IPS-20b (cell line): ENCODE results near the gene STH.

Experiments used
- H3K27ac ChIP-seq: one replicate; pipeline ENCODE4 v1.5.1; 2013; ENCODE audit warnings: low read length
- H3K27me3 ChIP-seq: 2 replicates; pipeline ENCODE4 v1.6.1; 2013; ENCODE audit warnings: mild to moderate bottlenecking, low read length, inconsistent platforms; ENCODE audit not compliant: insufficient read depth
- H3K36me3 ChIP-seq: 2 replicates; pipeline ENCODE4 v1.6.1; 2013; ENCODE audit warnings: low read depth, mild to moderate bottlenecking, inconsistent platforms, low read length, moderate library complexity; ENCODE audit not compliant: insufficient read depth
- H3K4me1 ChIP-seq: 2 replicates; pipeline ENCODE4 v1.6.1; 2013; ENCODE audit warnings: mild to moderate bottlenecking, control low read depth, inconsistent platforms, low read length, moderate library complexity; ENCODE audit not compliant: insufficient read depth
- H3K4me3 ChIP-seq: 2 replicates; pipeline ENCODE4 v1.5.1; 2013; ENCODE audit warnings: mild to moderate bottlenecking, low read length, inconsistent platforms
- H3K9ac ChIP-seq: 2 replicates; pipeline ENCODE4 v1.6.1; 2013; ENCODE audit warnings: low read depth, mild to moderate bottlenecking, inconsistent platforms, low read length, moderate library complexity
- H3K9me3 ChIP-seq: 2 replicates; pipeline ENCODE4 v1.6.1; 2013; ENCODE audit warnings: mild to moderate bottlenecking, low read depth, low read length, inconsistent platforms; ENCODE audit not compliant: insufficient read depth

STH gene

DNA sequence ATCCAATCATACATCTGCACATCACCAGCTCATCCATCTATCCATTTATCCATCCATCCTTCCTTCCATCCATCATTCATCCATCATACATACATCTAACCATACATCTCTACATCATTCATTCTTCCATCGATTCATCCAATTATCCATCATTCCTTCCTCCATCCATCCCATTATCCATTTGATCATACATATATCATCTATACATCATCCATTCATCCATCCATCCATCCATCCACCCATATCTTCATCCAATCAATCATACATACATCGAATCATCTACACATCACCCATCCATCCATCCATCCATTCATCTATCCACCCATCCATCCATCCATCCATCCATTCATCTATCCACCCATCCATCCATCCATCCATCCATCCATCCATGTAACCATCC is 29.3 kb upstream of the STH start:
- Histone ChIP-seq H3K27me3 (peaks cover 4% of the 10 kb centered on the region; the same call in 1 of the 2 replicates), H3K9me3 (no peaks in the 10 kb centered on the region), H3K27ac (no peak overlapping the region), H3K9ac (no peak overlapping the region), H3K4me1 (no peaks in the 10 kb centered on the region), H3K36me3 (no peaks in the 10 kb centered on the region), H3K4me3 (no peak overlapping the region)

DNA sequence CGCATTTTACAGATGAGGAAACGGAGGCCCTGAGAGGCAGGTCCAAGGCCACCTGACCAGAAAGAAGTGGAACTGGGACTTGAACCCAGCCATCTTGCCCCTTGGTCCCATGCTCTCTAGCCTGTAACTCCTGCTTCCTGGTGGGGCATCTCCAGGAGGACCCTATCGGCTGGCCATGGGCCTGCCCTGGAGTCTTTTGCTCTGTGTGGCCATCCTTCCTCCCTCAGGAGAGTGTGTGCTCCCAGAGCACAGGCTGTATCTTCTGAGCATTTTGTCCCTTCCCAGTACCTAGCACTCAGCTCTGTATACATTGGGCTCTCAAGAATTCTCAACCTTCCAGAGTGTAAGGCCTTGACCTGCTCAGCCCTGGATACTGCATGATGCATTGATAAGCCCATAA is 28.4 kb upstream of the STH start:
- H3K27ac ChIP-seq: no peak overlapping the region
- H3K4me3 ChIP-seq: no peak overlapping the region
- H3K36me3 ChIP-seq: no peaks in the 10 kb centered on the region
- no peaks in the 10 kb centered on the region for H3K9me3 ChIP-seq
- no peaks in the 10 kb centered on the region for H3K4me1 ChIP-seq
- peaks cover 4% of the 10 kb centered on the region; the same call in 1 of the 2 replicates for H3K27me3 ChIP-seq
- no peak overlapping the region for H3K9ac ChIP-seq

DNA sequence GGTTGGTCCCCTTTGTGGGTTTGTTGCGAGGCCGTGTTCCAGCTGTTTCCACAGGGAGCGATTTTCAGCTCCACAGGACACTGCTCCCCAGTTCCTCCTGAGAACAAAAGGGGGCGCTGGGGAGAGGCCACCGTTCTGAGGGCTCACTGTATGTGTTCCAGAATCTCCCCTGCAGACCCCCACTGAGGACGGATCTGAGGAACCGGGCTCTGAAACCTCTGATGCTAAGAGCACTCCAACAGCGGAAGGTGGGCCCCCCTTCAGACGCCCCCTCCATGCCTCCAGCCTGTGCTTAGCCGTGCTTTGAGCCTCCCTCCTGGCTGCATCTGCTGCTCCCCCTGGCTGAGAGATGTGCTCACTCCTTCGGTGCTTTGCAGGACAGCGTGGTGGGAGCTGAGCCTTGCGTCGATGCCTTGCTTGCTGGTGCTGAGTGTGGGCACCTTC is 27.3 kb upstream of the STH start:
- H3K27ac ChIP-seq: no peak overlapping the region
- no peaks in the 10 kb centered on the region for H3K4me1 ChIP-seq

DNA sequence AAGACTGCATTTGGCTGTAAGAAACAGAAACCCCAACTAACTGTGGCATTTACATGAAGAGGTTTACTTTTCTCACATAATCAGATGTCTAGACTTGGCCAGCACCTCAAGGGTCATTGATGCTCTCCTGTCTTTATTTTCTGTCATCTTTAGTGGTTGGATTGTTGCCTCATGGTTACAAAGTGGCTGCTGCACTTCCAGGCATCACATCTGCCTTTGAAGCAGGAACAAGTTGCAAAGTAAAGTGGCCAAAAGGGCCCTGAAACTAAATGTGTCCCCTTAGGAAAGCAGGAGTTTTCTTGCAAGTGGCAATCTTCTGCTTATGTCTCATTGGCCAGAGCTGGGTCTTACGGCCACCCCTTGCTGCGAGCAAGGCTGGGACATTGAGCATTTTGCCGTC is 26.5 kb upstream of the STH start:
- Histone ChIP-seq H3K27me3 (peaks cover 4% of the 10 kb centered on the region; the same call in 1 of the 2 replicates), H3K4me1 (no peaks in the 10 kb centered on the region), H3K9me3 (no peaks in the 10 kb centered on the region), H3K9ac (no peak overlapping the region), H3K36me3 (no peaks in the 10 kb centered on the region), H3K27ac (no peak overlapping the region), H3K4me3 (no peak overlapping the region)

More for the DNA sequence above, 27.3 kb upstream of the STH start:
- Histone ChIP-seq H3K9ac (no peak overlapping the region), H3K9me3 (no peaks in the 10 kb centered on the region), H3K36me3 (no peaks in the 10 kb centered on the region), H3K4me3 (no peak overlapping the region), H3K27me3 (peaks cover 4% of the 10 kb centered on the region; the same call in 1 of the 2 replicates)

GRCh38 chr17:45973099-45973780 is 25.8 kb upstream of the STH start:
- peaks cover 4% of the 10 kb centered on the region; the same call in 1 of the 2 replicates for H3K27me3 ChIP-seq
- no peak overlapping the region for H3K27ac ChIP-seq

GRCh38 chr17:45973946-45974859 is 24.8 kb upstream of the STH start:
- Histone ChIP-seq H3K4me3 (no peak overlapping the region), H3K9me3 (no peaks in the 10 kb centered on the region), H3K9ac (no peak overlapping the region), H3K27me3 (peaks cover 4% of the 10 kb centered on the region; the same call in 1 of the 2 replicates), H3K36me3 (no peaks in the 10 kb centered on the region), H3K4me1 (no peaks in the 10 kb centered on the region), H3K27ac (no peak overlapping the region)

More at GRCh38 chr17:45973099-45973780, 25.8 kb upstream of the STH start:
- Histone ChIP-seq H3K4me1 (no peaks in the 10 kb centered on the region), H3K36me3 (no peaks in the 10 kb centered on the region), H3K9me3 (no peaks in the 10 kb centered on the region), H3K9ac (no peak overlapping the region), H3K4me3 (no peak overlapping the region)

- H3K9me3 ChIP-seq: no peaks in the 10 kb centered on the region
- H3K9ac ChIP-seq: no peak overlapping the region
- no peaks in the 10 kb centered on the region for H3K36me3 ChIP-seq
- no peak overlapping the region for H3K27ac ChIP-seq
- H3K4me3 ChIP-seq: no peak overlapping the region
- peaks cover 4% of the 10 kb centered on the region; the same call in 1 of the 2 replicates for H3K27me3 ChIP-seq
- no peaks in the 10 kb centered on the region for H3K4me1 ChIP-seq
Measured at GRCh38 chr17:45974916-45975630, 24.0 kb upstream of the STH start.

- Histone ChIP-seq H3K27me3 (peaks cover 4% of the 10 kb centered on the region; the same call in 1 of the 2 replicates), H3K36me3 (no peaks in the 10 kb centered on the region), H3K9me3 (no peaks in the 10 kb centered on the region), H3K4me1 (no peaks in the 10 kb centered on the region), H3K9ac (no peak overlapping the region), H3K4me3 (no peak overlapping the region), H3K27ac (no peak overlapping the region)
Measured at GRCh38 chr17:45975640-45976295, 23.3 kb upstream of the STH start.

GRCh38 chr17:45976391-45976754 is 22.7 kb upstream of the STH start:
- H3K9ac ChIP-seq: no peak overlapping the region
- 0 out of 2 replicates have a peak, but pooled peaks cover 4% of the 10 kb centered on the region for H3K27me3 ChIP-seq
- H3K27ac ChIP-seq: no peak overlapping the region
- H3K4me1 ChIP-seq: no peaks in the 10 kb centered on the region
- no peaks in the 10 kb centered on the region for H3K36me3 ChIP-seq
- H3K9me3 ChIP-seq: no peaks in the 10 kb centered on the region
- H3K4me3 ChIP-seq: no peak overlapping the region

DNA sequence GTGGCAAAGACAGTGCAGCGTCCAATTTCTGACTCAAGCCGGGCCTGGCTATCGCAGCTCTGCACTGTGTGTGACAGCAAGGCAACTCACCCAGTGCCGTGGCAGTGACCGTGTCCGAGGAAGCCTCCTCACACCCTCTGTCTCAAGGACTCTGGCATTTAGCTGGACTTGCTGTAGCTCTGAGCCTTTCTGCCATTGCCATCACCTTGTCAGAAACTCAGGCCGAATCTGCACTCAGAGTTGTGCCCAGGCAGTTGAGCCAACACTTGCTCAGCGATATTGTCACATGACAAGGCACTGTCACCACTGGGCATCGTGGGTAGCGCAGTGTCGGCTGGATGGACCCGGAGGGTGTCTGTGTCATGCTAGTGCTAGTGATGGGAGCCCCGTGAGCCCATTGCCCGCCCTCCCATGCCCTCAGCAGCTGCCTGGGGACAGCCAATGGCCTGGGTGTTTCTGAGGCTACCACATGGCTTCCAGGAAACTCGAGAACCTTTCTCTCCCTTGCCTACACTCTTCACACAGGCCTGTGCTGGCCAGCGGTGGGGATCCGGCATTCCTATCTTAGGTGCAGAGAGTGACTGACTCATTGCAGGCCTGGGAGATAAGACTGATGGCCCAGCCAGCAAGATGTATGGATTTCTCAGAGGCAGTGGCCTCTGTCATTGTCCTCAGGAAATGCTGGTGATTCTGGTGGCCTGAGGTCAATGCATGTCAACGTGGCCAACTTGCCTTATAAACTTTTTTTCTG is 22.1 kb upstream of the STH start:
- H3K4me1 ChIP-seq: no peaks in the 10 kb centered on the region
- H3K9ac ChIP-seq: no peak overlapping the region
- 0 out of 2 replicates have a peak, but pooled peaks cover 4% of the 10 kb centered on the region for H3K27me3 ChIP-seq
- H3K36me3 ChIP-seq: no peaks in the 10 kb centered on the region
- no peak overlapping the region for H3K4me3 ChIP-seq
- H3K27ac ChIP-seq: no peak overlapping the region
- H3K9me3 ChIP-seq: no peaks in the 10 kb centered on the region
